ENCODE data around the gene RRP7A.

DNA sequence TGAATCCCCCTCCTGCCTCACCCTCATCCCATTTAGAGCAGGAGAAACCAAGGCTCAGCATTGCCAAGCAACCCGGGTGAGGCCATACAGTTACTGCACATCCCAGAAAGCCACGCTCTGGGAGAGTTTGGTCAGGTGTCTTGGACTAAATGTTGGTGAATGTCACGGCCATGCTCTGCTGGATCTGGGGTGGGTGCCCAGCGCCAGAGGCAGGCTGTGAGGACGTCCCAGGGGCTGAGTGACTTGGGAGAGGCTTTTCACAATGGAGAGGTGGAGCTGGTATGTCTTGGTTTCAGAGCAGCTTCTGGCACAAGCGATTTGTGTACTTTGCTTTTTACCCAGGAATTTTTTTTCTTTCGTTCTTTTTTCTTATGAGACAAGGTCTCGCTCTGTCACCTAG lies 40.8 kb upstream of the RRP7A start:
- TF ChIP-seq, protein P1, sequence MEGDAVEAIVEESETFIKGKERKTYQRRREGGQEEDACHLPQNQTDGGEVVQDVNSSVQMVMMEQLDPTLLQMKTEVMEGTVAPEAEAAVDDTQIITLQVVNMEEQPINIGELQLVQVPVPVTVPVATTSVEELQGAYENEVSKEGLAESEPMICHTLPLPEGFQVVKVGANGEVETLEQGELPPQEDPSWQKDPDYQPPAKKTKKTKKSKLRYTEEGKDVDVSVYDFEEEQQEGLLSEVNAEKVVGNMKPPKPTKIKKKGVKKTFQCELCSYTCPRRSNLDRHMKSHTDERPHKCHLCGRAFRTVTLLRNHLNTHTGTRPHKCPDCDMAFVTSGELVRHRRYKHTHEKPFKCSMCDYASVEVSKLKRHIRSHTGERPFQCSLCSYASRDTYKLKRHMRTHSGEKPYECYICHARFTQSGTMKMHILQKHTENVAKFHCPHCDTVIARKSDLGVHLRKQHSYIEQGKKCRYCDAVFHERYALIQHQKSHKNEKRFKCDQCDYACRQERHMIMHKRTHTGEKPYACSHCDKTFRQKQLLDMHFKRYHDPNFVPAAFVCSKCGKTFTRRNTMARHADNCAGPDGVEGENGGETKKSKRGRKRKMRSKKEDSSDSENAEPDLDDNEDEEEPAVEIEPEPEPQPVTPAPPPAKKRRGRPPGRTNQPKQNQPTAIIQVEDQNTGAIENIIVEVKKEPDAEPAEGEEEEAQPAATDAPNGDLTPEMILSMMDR (IDR thresholded peaks at IDR 0.05) = no peak
- no peak for TF ChIP-seq POLR2A (IDR thresholded peaks at IDR 0.05)
